HepG2 (cell line): ENCODE measurements around the gene CHFR. TPM values are rescaled to one million over a fixed set of nuclear protein-coding genes. Genes with fewer than 3 reads are reported as not detected.

Source experiments
- ARID2 ChIP-seq: sonication (generic); formaldehyde crosslinking; IDR thresholded peaks from 2 replicates; pipeline ENCODE4 v1.8.1; 2022; ENCODE audit warnings: mild to moderate bottlenecking, missing genetic modification reagents, borderline replicate concordance
- BRCA1 ChIP-seq: sonication (generic); formaldehyde crosslinking; IDR thresholded peaks from 2 replicates; pipeline ENCODE4 v1.4.0; 2020; ENCODE audit warnings: missing genetic modification reagents
- BRD4 ChIP-seq: sonication (generic); formaldehyde crosslinking; IDR thresholded peaks from 2 replicates; pipeline ENCODE4 v1.4.0; 2020; ENCODE audit warnings: missing genetic modification reagents
- CAMTA2 ChIP-seq: sonication (generic); formaldehyde crosslinking; IDR thresholded peaks from 2 replicates; pipeline ENCODE4 v1.4.0; 2020; ENCODE audit warnings: mild to moderate bottlenecking, missing genetic modification reagents, borderline replicate concordance
- GTF3A ChIP-seq: sonication (generic); formaldehyde crosslinking; conservative IDR thresholded peaks from 2 replicates; pipeline ENCODE4 v1.4.0; 2020; ENCODE audit warnings: mild to moderate bottlenecking, missing genetic modification reagents
- IRX3 ChIP-seq: sonication (generic); formaldehyde crosslinking; IDR thresholded peaks from 2 replicates; pipeline ENCODE4 v1.8.1; 2023; ENCODE audit warnings: mild to moderate bottlenecking, low read depth, missing genetic modification reagents, borderline replicate concordance
- ISL2 ChIP-seq: sonication (generic); formaldehyde crosslinking; IDR thresholded peaks from 2 replicates; pipeline ENCODE4 v1.5.0; 2020; ENCODE audit warnings: missing genetic modification reagents
- MBNL3 ChIP-seq: fragments of 250-450 bp; sonication (Bioruptor Pico); conservative IDR thresholded peaks from 2 replicates; pipeline ENCODE4 v1.8.0; 2022; ENCODE audit warnings: mild to moderate bottlenecking, inconsistent platforms
- MXD3 ChIP-seq: IDR thresholded peaks from 2 replicates; pipeline ENCODE4 v1.6.1; 2016; ENCODE audit warnings: mild to moderate bottlenecking, missing biosample characterization, missing genetic modification reagents
- SIN3A ChIP-seq: IDR thresholded peaks from 2 replicates; pipeline ENCODE4 v1.6.1; 2011; ENCODE audit warnings: low read depth, mild to moderate bottlenecking, control low read depth, low read length, borderline replicate concordance
- SRY ChIP-seq: sonication (generic); formaldehyde crosslinking; IDR thresholded peaks from 2 replicates; pipeline ENCODE4 v1.8.0; 2022; ENCODE audit warnings: mild to moderate bottlenecking, missing genetic modification reagents
- TEAD3 ChIP-seq: optimal IDR thresholded peaks from 2 replicates; pipeline ENCODE3; 2016; ENCODE audit warnings: borderline replicate concordance
- TMF1 ChIP-seq: sonication (generic); formaldehyde crosslinking; IDR thresholded peaks from 2 replicates; pipeline ENCODE4 v1.8.1; 2022; ENCODE audit warnings: low read depth, missing genetic modification reagents
- ZNF558 ChIP-seq: sonication (generic); formaldehyde crosslinking; IDR thresholded peaks from 2 replicates; pipeline ENCODE4 v1.9.0; 2022; ENCODE audit warnings: mild to moderate bottlenecking, missing genetic modification reagents, borderline replicate concordance
- ZNF709 ChIP-seq: sonication (generic); formaldehyde crosslinking; IDR thresholded peaks from 2 replicates; pipeline ENCODE4 v1.5.0; 2020; ENCODE audit warnings: mild to moderate bottlenecking, missing genetic modification reagents
- ZNF75D ChIP-seq: sonication (generic); formaldehyde crosslinking; IDR thresholded peaks from 2 replicates; pipeline ENCODE4 v1.8.1; 2023; ENCODE audit warnings: missing genetic modification reagents, mild to moderate bottlenecking, borderline replicate concordance
- ZNF883 ChIP-seq: sonication (generic); formaldehyde crosslinking; IDR thresholded peaks from 2 replicates; pipeline ENCODE4 v1.5.1; 2020; ENCODE audit warnings: mild to moderate bottlenecking, missing genetic modification reagents; ENCODE audit errors: not compliant biosample characterization
- ZSCAN21 ChIP-seq: sonication (generic); formaldehyde crosslinking; IDR thresholded peaks from 2 replicates; pipeline ENCODE4 v1.8.0; 2022; ENCODE audit warnings: mild to moderate bottlenecking, missing genetic modification reagents, moderate library complexity, borderline replicate concordance
- polyA plus RNA-seq, 8 experiments: library from polyadenylated mRNA; depleted of rRNA in 3 of 8; stranded (reverse) in 7 of 8; unstranded in 1 of 8; fragments of >200 nt; fragmentation: Illumina TruSeq in 4 of 8; extraction: Trizol in 4 of 8; gene quantifications; 2 replicates each; pipeline versions ENCODE4 v1.2.1 to v1.2.3, GENCODE V29; 2011 to 2016; ENCODE audit warnings: low read depth in 4 of 8, missing spikeins in 1 of 8, mixed read lengths in 1 of 8; ENCODE audit not compliant: insufficient read depth in 1 of 8
- total RNA-seq, 5 experiments: library from RNA; depleted of rRNA; stranded (reverse); fragments of >200 nt; fragmentation: Illumina TruSeq; extraction: Trizol; gene quantifications; 2 replicates each; pipeline ENCODE4 v1.2.3, GENCODE V29; 2016; ENCODE audit warnings: low read depth in 1 of 5
- TF ChIP-seq, protein P1 (sequence below): sonication (generic); formaldehyde crosslinking; IDR thresholded peaks from 2 replicates; pipeline ENCODE4 v1.4.0; 2020; ENCODE audit warnings: missing genetic modification reagents, borderline replicate concordance
- TF ChIP-seq, protein P2 (sequence below): sonication (generic); formaldehyde crosslinking; IDR thresholded peaks from 2 replicates; pipeline ENCODE4 v1.4.0; 2020; ENCODE audit warnings: mild to moderate bottlenecking, missing genetic modification reagents

The CHFR gene
- total and polyA plus RNA-seq, 2 of the 13 experiments (the other 11 are each of a cell fraction or from before 2014, with no cell fraction given): 21.4 to 21.5 TPM

- peak; percentile 37; the same call in 1 of the 2 replicates for TF ChIP-seq TMF1
- TF ChIP-seq ARID2 (CRISPR knock-in tag): 0 out of 2 replicates have a peak, but pooled peaks have one; percentile 26
- TF ChIP-seq SIN3A: peak; percentile 6; the same call in 1 of the 2 replicates
- TF ChIP-seq, protein P1, sequence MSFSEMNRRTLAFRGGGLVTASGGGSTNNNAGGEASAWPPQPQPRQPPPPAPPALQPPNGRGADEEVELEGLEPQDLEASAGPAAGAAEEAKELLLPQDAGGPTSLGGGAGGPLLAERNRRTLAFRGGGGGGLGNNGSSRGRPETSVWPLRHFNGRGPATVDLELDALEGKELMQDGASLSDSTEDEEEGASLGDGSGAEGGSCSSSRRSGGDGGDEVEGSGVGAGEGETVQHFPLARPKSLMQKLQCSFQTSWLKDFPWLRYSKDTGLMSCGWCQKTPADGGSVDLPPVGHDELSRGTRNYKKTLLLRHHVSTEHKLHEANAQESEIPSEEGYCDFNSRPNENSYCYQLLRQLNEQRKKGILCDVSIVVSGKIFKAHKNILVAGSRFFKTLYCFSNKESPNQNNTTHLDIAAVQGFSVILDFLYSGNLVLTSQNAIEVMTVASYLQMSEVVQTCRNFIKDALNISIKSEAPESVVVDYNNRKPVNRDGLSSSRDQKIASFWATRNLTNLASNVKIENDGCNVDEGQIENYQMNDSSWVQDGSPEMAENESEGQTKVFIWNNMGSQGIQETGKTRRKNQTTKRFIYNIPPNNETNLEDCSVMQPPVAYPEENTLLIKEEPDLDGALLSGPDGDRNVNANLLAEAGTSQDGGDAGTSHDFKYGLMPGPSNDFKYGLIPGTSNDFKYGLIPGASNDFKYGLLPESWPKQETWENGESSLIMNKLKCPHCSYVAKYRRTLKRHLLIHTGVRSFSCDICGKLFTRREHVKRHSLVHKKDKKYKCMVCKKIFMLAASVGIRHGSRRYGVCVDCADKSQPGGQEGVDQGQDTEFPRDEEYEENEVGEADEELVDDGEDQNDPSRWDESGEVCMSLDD (CRISPR knock-in tag): no peak
- TF ChIP-seq ZNF709: 0 out of 2 replicates have a peak, but pooled peaks have one; percentile 11
- no peak for TF ChIP-seq CAMTA2
- TF ChIP-seq ZNF883 (CRISPR knock-in tag): no peak
- no peak for TF ChIP-seq BRCA1 (CRISPR knock-in tag)
- TF ChIP-seq ZNF558 (CRISPR knock-in tag): peak; percentile 22; the same call in 1 of the 2 replicates
- TF ChIP-seq MXD3: peak; percentile 53; the same call in 1 of the 2 replicates
- TF ChIP-seq, protein P2, sequence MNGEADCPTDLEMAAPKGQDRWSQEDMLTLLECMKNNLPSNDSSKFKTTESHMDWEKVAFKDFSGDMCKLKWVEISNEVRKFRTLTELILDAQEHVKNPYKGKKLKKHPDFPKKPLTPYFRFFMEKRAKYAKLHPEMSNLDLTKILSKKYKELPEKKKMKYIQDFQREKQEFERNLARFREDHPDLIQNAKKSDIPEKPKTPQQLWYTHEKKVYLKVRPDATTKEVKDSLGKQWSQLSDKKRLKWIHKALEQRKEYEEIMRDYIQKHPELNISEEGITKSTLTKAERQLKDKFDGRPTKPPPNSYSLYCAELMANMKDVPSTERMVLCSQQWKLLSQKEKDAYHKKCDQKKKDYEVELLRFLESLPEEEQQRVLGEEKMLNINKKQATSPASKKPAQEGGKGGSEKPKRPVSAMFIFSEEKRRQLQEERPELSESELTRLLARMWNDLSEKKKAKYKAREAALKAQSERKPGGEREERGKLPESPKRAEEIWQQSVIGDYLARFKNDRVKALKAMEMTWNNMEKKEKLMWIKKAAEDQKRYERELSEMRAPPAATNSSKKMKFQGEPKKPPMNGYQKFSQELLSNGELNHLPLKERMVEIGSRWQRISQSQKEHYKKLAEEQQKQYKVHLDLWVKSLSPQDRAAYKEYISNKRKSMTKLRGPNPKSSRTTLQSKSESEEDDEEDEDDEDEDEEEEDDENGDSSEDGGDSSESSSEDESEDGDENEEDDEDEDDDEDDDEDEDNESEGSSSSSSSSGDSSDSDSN (CRISPR knock-in tag): peak; percentile 7; the same call in 1 of the 2 replicates
- no peak; the same call in 1 of the 2 replicates for TF ChIP-seq GTF3A (CRISPR knock-in tag)
- TF ChIP-seq ISL2 (CRISPR knock-in tag): no peak
- TF ChIP-seq ZNF75D (CRISPR knock-in tag): no peak
- TF ChIP-seq BRD4: no peak; the same call in 1 of the 2 replicates
- no peak for TF ChIP-seq MBNL3
- peak; percentile 21; the same call in 1 of the 2 replicates for TF ChIP-seq ZSCAN21 (CRISPR knock-in tag)
- TF ChIP-seq SRY (CRISPR knock-in tag): peak; percentile 9
- TF ChIP-seq IRX3: peak; percentile 63; the same call in 1 of the 2 replicates
- TF ChIP-seq TEAD3: peak; percentile 12
These were observed 59.4 kb downstream of the CHFR start (continued) for GRCh38 chr12:132827763-132828703.
